Coronary artery (tissue), 2 donors: Measurements from ENCODE around the gene TSPYL1.
A peak's percentile ranks its signal among the peaks of the same experiment; 100 is the strongest.
"Not testable (repeated sequence)": the region's sequence is repeated elsewhere in the genome, so short reads cannot be mapped to it uniquely, and the experiment has no call there.

Source experiments
- DNase-seq: peaks from one replicate; pipeline ENCODE4 v3.0.0-alpha.2; 2017; ENCODE audit warnings: low spot score
- H3K27ac ChIP-seq, 2 donors: fragments of 200-600 bp; sonication (generic); one replicate each; pipeline ENCODE4 v1.5.1; 2016 to 2019
- H3K4me3 ChIP-seq: fragments of 200-600 bp; sonication (generic); 2 replicates; pipeline ENCODE4 v1.5.1; 2016; ENCODE audit warnings: mild to moderate bottlenecking, moderate library complexity
- TF ChIP-seq, protein P1 (sequence below): fragments of 200-600 bp; sonication (generic); IDR thresholded peaks from one replicate; pipeline ENCODE4 v1.5.1; 2019; ENCODE audit warnings: antibody characterized with exemption

The TSPYL1 gene

GRCh38 chr6:116298273-116298672 is 18.5 kb upstream of the TSPYL1 start:
- no peak overlapping the region for H3K27ac ChIP-seq
- TF ChIP-seq, protein P1, sequence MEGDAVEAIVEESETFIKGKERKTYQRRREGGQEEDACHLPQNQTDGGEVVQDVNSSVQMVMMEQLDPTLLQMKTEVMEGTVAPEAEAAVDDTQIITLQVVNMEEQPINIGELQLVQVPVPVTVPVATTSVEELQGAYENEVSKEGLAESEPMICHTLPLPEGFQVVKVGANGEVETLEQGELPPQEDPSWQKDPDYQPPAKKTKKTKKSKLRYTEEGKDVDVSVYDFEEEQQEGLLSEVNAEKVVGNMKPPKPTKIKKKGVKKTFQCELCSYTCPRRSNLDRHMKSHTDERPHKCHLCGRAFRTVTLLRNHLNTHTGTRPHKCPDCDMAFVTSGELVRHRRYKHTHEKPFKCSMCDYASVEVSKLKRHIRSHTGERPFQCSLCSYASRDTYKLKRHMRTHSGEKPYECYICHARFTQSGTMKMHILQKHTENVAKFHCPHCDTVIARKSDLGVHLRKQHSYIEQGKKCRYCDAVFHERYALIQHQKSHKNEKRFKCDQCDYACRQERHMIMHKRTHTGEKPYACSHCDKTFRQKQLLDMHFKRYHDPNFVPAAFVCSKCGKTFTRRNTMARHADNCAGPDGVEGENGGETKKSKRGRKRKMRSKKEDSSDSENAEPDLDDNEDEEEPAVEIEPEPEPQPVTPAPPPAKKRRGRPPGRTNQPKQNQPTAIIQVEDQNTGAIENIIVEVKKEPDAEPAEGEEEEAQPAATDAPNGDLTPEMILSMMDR: no peak

DNA sequence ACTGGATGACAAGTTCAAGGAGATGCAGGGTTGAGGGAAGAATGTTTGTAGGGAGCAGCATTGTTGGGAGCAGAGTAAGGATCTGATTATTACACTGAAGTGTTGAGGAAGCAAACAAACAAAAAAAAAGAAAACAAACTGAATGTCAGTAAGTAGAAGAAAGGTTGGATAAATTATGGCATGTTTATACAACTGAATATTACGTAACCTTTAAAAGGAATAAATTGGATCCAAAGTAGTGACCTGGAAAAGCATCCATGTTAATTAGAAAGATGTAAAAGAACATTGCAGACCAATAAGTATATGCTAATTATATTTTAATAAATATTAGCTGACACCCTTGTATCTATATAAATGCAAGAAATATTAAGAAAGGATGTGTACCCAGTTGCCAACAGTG is 12.8 kb upstream of the TSPYL1 start:
- Histone ChIP-seq H3K4me3 (no peak overlapping the region), H3K27ac (no peak overlapping the region)
- TF ChIP-seq, protein P1: no peak
- DNase-seq: no peak

More at GRCh38 chr6:116298273-116298672, 18.5 kb upstream of the TSPYL1 start:
- no peak overlapping the region for H3K4me3 ChIP-seq
- DNase-seq: no peak

GRCh38 chr6:116291701-116292396 is 12.1 kb upstream of the TSPYL1 start:
- H3K27ac ChIP-seq: no peak overlapping the region
- H3K4me3 ChIP-seq: no peak overlapping the region
- DNase-seq: no peak
- TF ChIP-seq, protein P1: no peak

DNA sequence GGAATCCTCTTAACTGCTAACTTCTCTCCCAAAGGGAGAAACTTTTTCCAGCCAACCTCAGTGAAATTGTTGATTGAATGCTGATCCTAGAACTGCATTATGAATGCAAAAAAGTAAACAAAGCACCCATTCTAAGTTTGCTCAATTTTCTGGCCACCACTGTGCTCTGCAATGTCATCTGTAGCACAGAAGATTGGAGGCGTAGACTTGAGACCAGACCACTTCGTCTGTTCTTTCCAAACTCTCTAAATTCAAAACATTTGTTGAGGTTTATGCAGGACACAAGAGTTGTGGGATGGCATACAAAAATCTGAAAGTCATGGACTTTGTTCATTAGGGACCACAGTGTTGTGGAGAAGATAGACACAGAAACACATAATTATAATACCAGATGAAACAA is 11.1 kb upstream of the TSPYL1 start:
- no peak overlapping the region for H3K4me3 ChIP-seq
- TF ChIP-seq, protein P1: no peak
- DNase-seq: no peak

DNA sequence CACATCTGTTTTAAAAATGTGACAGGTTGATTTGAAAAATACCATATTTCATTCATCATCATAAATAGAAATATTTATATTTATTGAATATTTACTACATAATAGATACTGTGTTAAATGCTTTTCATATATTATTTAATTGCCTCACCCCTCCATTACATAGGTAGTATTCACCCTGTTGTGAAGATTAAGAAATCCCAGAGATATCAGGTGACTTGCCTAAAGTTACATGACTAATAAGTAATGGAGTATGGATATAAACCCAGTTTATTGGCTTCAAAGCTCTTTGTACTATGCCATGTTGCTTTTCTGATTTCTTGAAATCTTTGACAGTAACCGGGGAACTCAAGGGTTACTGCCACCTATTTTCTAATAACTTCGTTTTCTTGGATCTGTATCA is 10.1 kb upstream of the TSPYL1 start:
- TF ChIP-seq, protein P1: no peak
- no peak overlapping the region for H3K4me3 ChIP-seq
- no peak overlapping the region for H3K27ac ChIP-seq
- no peak for DNase-seq

More for the DNA sequence above, 11.1 kb upstream of the TSPYL1 start:
- H3K27ac ChIP-seq: no peak overlapping the region

DNA sequence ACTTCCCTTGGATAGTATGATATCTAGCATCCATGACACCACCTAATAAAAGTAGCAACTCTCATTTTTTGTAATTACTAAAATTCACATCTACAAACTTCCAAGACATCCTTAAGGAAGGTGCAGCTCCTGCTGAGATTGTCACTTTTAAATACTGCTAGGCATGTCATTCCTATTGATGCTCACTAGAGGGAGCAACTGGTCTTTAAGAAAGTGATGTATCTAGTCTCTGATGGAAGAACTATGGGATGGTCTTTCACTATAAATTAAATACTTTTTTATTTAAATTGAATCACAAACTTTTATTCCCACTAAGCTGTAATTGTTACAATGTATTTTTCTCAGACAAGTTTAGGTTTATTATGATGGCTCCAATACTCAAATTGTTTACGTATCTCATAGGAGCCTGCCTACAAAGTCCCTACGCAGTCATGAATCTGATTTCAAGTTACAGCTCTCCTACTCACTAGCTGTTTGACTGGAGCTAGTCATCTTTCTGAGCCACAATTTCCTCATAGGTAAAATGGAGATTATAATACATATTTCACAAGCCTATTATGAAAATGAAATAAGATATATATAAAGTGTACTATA is 8.1 kb upstream of the TSPYL1 start:
- Histone ChIP-seq H3K4me3 (no peak overlapping the region), H3K27ac (no peak overlapping the region)
- TF ChIP-seq, protein P1: peak; percentile 83
- no peak for DNase-seq

GRCh38 chr6:116286773-116287358 is 7.1 kb upstream of the TSPYL1 start:
- TF ChIP-seq, protein P1: no peak
- no peak overlapping the region for H3K4me3 ChIP-seq
- H3K27ac ChIP-seq: no peak overlapping the region
- no peak for DNase-seq

DNA sequence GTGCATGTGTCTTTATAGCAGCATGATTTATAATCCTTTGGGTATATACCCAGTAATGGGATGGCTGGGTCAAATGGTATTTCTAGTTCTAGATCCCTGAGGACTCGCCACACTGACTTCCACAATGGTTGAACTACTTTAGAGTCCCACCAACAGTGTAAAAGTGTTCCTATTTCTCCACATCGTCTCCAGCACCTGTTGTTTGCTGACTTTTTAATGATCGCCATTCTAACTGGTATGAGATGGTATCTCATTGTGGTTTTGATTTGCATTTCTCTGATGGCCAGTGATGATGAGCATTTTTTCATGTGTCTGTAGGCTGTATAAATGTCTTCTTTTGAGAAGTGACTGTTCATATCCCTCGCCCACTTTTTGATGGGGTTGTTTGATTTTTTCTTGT is 5.3 kb upstream of the TSPYL1 start:
- H3K4me3 ChIP-seq, DNase-seq, H3K27ac ChIP-seq: not testable (repeated sequence)
